ENCODE data around the gene GJA8. TPM values are rescaled to one million over a fixed set of nuclear protein-coding genes. Genes with fewer than 3 reads are reported as not detected.
A peak's percentile ranks its signal among the peaks of the same experiment; 100 is the strongest.
"Not testable (repeated sequence)": the region's sequence is repeated elsewhere in the genome, so short reads cannot be mapped to it uniquely, and the experiment has no call there.

Gene GJA8
- total RNA-seq, 1 donor from 2014 or later = not detected

- TF ChIP-seq, protein P1, sequence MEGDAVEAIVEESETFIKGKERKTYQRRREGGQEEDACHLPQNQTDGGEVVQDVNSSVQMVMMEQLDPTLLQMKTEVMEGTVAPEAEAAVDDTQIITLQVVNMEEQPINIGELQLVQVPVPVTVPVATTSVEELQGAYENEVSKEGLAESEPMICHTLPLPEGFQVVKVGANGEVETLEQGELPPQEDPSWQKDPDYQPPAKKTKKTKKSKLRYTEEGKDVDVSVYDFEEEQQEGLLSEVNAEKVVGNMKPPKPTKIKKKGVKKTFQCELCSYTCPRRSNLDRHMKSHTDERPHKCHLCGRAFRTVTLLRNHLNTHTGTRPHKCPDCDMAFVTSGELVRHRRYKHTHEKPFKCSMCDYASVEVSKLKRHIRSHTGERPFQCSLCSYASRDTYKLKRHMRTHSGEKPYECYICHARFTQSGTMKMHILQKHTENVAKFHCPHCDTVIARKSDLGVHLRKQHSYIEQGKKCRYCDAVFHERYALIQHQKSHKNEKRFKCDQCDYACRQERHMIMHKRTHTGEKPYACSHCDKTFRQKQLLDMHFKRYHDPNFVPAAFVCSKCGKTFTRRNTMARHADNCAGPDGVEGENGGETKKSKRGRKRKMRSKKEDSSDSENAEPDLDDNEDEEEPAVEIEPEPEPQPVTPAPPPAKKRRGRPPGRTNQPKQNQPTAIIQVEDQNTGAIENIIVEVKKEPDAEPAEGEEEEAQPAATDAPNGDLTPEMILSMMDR (IDR thresholded peaks at IDR 0.05) = no peak
- H3K4me1 Mint-ChIP-seq (ENCODE audit: unreplicated experiment) = peaks cover 3% of the 10 kb centered on the region
- peaks cover 6% of the 10 kb centered on the region for H3K27me3 Mint-ChIP-seq (ENCODE audit: unreplicated experiment)
- no peaks in the 10 kb centered on the region for H3K36me3 Mint-ChIP-seq (ENCODE audit: unreplicated experiment)
- H3K9me3 Mint-ChIP-seq (ENCODE audit: unreplicated experiment) = no peaks in the 10 kb centered on the region
- H3K27ac Mint-ChIP-seq (ENCODE audit: unreplicated experiment) = no peak overlapping the region
- no peak for DNase-seq (ENCODE audit: extremely low spot score, unreplicated experiment)
- no peak overlapping the region for H3K4me3 Mint-ChIP-seq (ENCODE audit: unreplicated experiment)
Observed at GRCh38 chr1:147924813-147925212, 22.2 kb downstream of the GJA8 start.

DNA sequence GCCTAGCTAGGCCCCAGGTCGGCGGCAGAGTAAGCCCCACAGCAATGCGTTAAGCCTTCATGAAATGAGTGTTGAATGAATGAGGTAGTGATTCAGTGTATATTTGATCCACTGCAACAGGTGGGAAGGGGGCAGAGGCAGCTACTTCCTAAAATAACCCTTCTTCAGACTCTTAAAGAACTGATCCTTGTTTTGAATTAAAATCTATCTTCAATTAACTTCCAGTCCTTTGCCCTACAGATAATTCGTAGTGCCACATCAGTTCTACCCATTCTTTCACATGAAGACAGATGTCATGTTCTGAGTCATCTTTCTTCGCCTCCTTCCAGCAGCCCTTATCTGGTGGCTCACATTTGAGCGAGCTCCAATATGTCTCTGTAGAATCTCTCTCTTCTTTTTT lies 24.6 kb downstream of the GJA8 start:
- DNase-seq (ENCODE audit: extremely low spot score, unreplicated experiment) = not testable (repeated sequence)

DNA sequence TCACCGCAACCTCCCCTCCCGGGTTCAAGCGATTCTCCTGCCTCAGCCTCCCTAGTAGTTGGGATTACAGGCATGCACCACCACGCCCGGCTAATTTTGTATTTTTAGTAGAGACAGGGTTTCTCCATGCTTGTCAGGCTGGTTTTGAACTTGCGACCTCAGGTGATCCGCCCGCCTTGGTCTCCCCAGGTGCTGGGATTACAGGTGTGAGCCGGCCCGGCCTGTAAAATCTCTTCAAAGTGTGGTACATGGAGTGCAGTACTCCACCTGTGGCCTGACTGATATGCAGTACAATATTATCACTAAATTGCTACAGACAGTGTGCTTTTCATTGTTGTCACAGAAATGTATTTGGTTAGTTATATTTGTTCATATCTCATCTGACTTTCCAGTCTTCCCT lies 25.1 kb downstream of the GJA8 start:
- H3K4me3 Mint-ChIP-seq (ENCODE audit: unreplicated experiment); H3K9me3 Mint-ChIP-seq (ENCODE audit: unreplicated experiment); H3K4me1 Mint-ChIP-seq (ENCODE audit: unreplicated experiment); H3K27ac Mint-ChIP-seq (ENCODE audit: unreplicated experiment); DNase-seq (ENCODE audit: extremely low spot score, unreplicated experiment); H3K36me3 Mint-ChIP-seq (ENCODE audit: unreplicated experiment); H3K27me3 Mint-ChIP-seq (ENCODE audit: unreplicated experiment): not testable (repeated sequence)

More for the DNA sequence above, 24.6 kb downstream of the GJA8 start:
- not testable (repeated sequence) for H3K27me3 Mint-ChIP-seq (ENCODE audit: unreplicated experiment); H3K4me1 Mint-ChIP-seq (ENCODE audit: unreplicated experiment); H3K4me3 Mint-ChIP-seq (ENCODE audit: unreplicated experiment); H3K9me3 Mint-ChIP-seq (ENCODE audit: unreplicated experiment); H3K36me3 Mint-ChIP-seq (ENCODE audit: unreplicated experiment); H3K27ac Mint-ChIP-seq (ENCODE audit: unreplicated experiment)

DNA sequence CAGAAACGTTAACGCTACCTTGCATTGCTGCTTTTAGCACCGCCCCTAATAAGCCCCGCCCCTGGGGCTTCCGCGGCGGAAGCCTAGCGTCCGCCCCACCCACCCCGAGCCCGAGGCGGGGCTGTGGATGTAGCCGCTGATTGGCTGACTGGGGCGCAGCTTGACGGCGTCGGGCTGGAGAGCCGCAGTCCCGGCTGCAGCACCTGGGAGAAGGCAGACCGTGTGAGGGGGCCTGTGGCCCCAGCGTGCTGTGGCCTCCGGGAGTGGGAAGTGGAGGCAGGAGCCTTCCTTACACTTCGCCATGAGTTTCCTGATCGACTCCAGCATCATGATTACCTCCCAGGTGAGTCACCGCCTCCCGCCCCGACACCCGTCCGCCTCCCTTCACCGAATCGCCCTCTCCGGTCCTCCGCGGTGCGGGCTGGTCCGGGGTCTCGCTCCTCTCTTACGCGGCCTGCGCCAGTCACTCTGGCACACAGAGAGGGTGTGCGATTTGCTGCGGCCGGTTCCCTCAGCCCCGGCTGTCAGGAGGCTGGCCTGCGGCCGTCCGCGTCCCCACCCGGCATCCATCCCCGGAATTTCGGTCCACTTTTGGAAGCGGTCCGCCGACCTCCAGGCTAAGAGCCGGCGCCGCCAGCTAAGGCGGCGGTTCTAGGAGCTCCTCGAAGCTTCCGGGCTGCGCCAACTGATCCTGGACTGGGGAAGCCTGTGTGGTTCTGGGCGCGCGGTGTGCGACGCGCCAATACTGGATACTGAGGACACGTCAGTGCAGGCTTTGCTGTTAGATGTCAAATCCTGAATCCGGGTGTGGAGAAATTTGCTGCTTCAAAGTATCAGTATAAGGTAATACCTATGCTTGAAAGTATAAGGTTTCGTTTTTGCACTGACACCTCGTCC lies 25.9 kb downstream of the GJA8 start, which contains the start of gene GPR89B:
Gene GPR89B (plus strand): TSS at position 185 of the 897 bp plus-strand sequence. CDS start 117 bp downstream, at position 302.
- Mint-ChIP-seq H3K4me3 (ENCODE audit: unreplicated experiment) (peak within 1 kb of the TSS; percentile 81), H3K27ac (ENCODE audit: unreplicated experiment) (peak within 1 kb of the TSS; percentile 76)
- not testable (repeated sequence) for H3K27me3 Mint-ChIP-seq (ENCODE audit: unreplicated experiment); H3K36me3 Mint-ChIP-seq (ENCODE audit: unreplicated experiment); H3K9me3 Mint-ChIP-seq (ENCODE audit: unreplicated experiment); H3K4me1 Mint-ChIP-seq (ENCODE audit: unreplicated experiment)
- DNase-seq (ENCODE audit: extremely low spot score, unreplicated experiment) = peak; percentile 95

- not testable (repeated sequence) for H3K9me3 Mint-ChIP-seq (ENCODE audit: unreplicated experiment); H3K27me3 Mint-ChIP-seq (ENCODE audit: unreplicated experiment); H3K36me3 Mint-ChIP-seq (ENCODE audit: unreplicated experiment)
Observed at GRCh38 chr1:147931137-147931536, 28.5 kb downstream of the GJA8 start.

DNA sequence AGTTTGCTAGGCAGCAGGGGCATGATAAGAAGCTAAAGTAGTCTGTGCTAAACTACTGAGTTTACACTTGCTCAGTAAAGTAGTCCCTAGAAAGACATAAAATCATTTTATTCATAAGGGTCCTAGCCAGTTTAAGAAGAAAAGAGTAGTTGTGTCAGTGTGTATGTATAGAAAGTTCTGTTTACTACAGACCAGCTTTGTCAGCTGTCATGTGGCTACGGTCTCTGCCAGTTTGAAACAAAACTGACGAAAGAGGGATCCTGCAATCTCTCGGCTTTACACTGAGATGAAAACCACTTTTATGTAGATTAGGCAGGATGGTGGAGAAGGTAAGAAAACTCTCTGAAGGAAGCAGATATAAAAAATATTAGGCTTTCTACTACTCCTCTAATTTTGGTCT lies 32.7 kb downstream of the GJA8 start:
- not testable (repeated sequence) for H3K9me3 Mint-ChIP-seq (ENCODE audit: unreplicated experiment)

More at GRCh38 chr1:147931137-147931536, 28.5 kb downstream of the GJA8 start:
- not testable (repeated sequence) for H3K4me3 Mint-ChIP-seq (ENCODE audit: unreplicated experiment); H3K27ac Mint-ChIP-seq (ENCODE audit: unreplicated experiment); DNase-seq (ENCODE audit: extremely low spot score, unreplicated experiment); H3K4me1 Mint-ChIP-seq (ENCODE audit: unreplicated experiment)

DNA sequence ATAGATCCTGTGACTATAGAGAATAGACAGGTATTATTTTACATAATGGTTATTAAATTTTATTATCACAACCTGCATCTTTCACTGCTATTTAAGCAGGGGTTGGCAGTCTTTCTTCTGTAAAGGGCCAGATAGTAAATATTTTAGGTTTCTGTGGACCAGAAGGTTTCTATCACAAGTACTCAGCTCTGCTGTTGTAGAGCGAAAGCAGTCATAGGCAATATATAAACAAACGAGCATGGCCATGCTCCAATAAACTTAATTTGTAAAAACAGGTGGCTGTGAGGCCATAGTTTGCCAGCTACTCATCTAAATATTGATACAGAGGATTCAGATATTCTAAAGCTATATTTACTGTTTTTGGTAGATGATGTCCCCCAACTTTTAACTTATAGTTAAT lies 37.9 kb downstream of the GJA8 start:
- not testable (repeated sequence) for H3K4me1 Mint-ChIP-seq (ENCODE audit: unreplicated experiment); H3K27me3 Mint-ChIP-seq (ENCODE audit: unreplicated experiment); H3K27ac Mint-ChIP-seq (ENCODE audit: unreplicated experiment); H3K36me3 Mint-ChIP-seq (ENCODE audit: unreplicated experiment); DNase-seq (ENCODE audit: extremely low spot score, unreplicated experiment); H3K4me3 Mint-ChIP-seq (ENCODE audit: unreplicated experiment); H3K9me3 Mint-ChIP-seq (ENCODE audit: unreplicated experiment)

More for the DNA sequence above, 32.7 kb downstream of the GJA8 start:
- not testable (repeated sequence) for H3K4me1 Mint-ChIP-seq (ENCODE audit: unreplicated experiment); H3K27me3 Mint-ChIP-seq (ENCODE audit: unreplicated experiment); DNase-seq (ENCODE audit: extremely low spot score, unreplicated experiment); H3K4me3 Mint-ChIP-seq (ENCODE audit: unreplicated experiment); H3K27ac Mint-ChIP-seq (ENCODE audit: unreplicated experiment); H3K36me3 Mint-ChIP-seq (ENCODE audit: unreplicated experiment)

DNA sequence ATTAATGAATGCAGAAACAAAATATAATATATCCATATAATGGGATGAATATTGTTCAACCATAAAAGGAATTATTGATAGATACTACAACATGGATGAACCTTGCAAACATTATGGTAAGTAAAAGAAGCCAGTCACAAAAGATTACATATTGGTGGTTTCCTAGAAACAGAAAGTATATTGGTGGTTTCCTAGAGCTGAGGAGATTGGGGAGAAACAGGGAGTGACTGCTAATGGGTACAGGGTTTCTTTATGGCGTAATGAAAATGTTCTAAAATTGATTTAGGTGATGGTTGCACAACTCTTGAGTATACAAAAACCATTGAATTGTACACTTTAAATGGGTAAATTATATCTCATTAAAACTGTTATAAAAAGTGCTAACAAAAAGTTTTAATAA lies 40.0 kb downstream of the GJA8 start:
- not testable (repeated sequence) for H3K36me3 Mint-ChIP-seq (ENCODE audit: unreplicated experiment); H3K9me3 Mint-ChIP-seq (ENCODE audit: unreplicated experiment); H3K4me3 Mint-ChIP-seq (ENCODE audit: unreplicated experiment); H3K27ac Mint-ChIP-seq (ENCODE audit: unreplicated experiment); H3K27me3 Mint-ChIP-seq (ENCODE audit: unreplicated experiment); DNase-seq (ENCODE audit: extremely low spot score, unreplicated experiment); H3K4me1 Mint-ChIP-seq (ENCODE audit: unreplicated experiment)

DNA sequence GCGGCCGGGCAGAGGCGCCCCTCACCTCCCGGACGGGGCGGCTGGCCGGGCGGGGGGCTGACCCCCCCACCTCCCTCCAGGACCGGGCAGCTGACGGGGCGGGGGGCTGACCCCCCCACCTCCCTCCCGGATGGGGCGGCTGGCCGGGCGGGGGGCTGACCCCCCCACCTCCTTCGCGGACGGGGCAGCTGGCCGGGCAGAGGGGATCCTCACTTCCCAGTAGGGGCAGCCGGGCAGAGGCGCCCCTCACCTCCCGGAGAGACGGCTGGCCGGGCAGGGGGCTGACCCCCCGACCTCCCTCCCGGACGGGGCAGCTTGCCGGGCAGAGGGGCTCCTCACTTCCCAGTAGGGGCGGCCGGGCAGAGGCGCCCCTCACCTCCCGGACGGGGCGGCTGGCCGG lies 46.9 kb downstream of the GJA8 start:
- not testable (repeated sequence) for DNase-seq (ENCODE audit: extremely low spot score, unreplicated experiment); H3K27ac Mint-ChIP-seq (ENCODE audit: unreplicated experiment); H3K4me1 Mint-ChIP-seq (ENCODE audit: unreplicated experiment); H3K4me3 Mint-ChIP-seq (ENCODE audit: unreplicated experiment); H3K9me3 Mint-ChIP-seq (ENCODE audit: unreplicated experiment); H3K36me3 Mint-ChIP-seq (ENCODE audit: unreplicated experiment); H3K27me3 Mint-ChIP-seq (ENCODE audit: unreplicated experiment)
